ENCODE results near the gene UEVLD.

UEVLD gene

DNA sequence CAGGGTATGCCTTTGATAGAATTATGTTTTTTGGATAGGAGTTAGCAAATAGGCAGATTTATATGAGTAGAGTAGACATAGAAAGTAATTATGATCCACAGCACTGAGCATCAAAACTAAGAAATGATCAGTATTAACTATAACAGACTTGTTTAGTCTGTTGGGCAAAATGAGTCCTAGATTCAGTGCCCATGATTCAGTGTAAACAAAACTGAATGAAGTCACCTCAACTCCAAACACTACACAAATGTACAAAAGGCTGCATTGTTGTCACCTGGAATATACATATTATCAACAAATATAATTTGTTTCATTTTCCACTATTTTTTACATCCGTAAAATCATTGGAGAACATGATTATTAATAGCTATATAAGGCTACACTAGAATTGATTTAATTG lies 6.7 kb downstream of the UEVLD start:
- DNase-seq (ENCODE audit: low read depth), result no peak

DNA sequence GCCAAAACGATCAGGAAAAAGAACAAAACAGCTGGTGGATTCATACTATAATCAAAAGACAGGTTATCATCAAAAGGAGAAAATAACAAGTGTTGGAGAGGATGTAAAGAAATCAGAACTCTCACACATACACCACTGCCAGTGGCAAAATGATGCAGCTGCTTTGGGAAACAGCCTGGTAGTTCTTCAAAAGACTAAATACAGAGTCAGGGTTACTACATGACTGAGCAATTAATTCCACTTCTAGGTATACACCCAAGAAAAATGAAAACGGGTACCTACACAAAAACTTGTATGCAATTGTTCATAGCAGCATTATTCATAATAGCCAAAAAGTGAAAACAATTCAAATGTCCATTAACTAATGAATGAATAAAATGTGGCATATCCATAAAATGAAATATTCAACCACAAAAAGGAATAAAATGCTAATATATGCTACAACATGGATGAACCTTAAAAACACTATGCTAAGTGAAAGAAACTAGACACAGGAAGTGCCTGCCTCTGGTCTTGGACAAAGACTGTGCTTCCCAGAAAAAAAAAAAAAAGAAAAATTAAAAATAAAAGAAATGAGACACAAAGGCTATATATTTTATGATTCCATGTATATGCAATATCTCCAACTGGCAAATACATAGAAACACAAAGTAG lies 8.3 kb downstream of the UEVLD start:
- DNase-seq (ENCODE audit: low read depth), result no peak

- no peak for DNase-seq (ENCODE audit: low read depth)
Observed at GRCh38 chr11:18578975-18579598, 9.4 kb downstream of the UEVLD start.

DNA sequence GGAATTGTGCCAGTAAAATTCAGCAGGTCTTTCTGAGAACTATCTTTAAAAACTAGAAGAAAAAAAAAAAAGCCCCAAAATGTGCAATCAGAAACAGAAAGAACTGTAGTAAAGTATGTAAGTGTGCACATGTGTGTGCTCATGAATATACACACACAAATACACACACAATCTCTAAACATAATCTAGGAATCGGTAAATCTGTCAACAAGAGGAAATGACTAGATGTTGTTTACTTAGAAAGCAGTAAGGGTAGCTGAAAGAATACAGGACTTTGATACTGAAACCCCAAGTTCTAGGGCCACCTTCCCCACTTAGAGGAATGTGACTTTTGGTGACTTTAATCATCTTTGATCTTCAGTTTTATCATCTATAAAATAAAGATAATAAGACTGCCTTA lies 13.2 kb downstream of the UEVLD start:
- no peak for DNase-seq (ENCODE audit: low read depth)

DNA sequence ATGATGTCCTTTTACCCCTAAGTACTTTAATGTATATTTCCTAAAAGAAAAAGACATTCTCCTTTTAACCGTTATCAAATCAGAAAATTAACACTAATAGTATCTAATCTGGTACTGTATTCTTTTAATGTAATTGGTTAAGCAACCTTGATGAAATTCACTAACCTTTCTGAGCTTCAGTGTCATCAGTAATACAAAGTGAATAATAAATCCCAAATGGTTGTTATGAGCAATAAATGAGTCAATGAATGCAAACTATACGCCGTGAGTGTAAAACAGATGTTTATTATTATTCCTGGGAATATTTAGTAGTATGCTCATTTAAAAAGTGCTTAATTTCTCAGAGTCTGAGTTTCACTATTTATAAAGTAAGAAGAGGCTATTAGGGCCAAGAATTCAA lies 21.5 kb downstream of the UEVLD start:
- DNase-seq (ENCODE audit: low read depth), result no peak

DNA sequence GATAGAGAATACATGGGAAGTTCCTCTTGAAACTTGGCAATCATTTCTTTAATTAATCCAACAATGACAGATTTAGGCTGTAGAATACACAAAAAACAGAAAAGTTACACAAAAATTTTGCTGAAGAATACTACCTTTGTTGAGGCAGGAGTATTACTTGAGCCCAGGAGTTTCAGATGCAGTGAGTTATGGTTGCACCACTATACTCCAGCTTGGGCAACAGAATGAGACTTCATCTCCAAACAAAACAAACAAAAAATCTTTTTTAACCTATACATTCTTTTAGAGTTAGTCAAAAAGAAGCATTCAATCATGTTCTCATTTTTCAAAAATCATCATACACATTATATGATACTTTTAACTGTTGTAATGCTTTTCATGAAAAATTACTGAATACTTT lies 22.1 kb downstream of the UEVLD start:
- DNase-seq (ENCODE audit: low read depth), result no peak

GRCh38 chr11:18564149-18564548 lies 24.4 kb downstream of the UEVLD start:
- DNase-seq (ENCODE audit: low read depth), result no peak

GRCh38 chr11:18563090-18563730 lies 25.3 kb downstream of the UEVLD start:
- no peak for DNase-seq (ENCODE audit: low read depth)

- DNase-seq (ENCODE audit: low read depth), result no peak
Observed at GRCh38 chr11:18548001-18548400, 40.5 kb downstream of the UEVLD start.

GRCh38 chr11:18540207-18541009 lies 48.1 kb downstream of the UEVLD start:
- no peak for DNase-seq (ENCODE audit: low read depth)

GRCh38 chr11:18536209-18536608 lies 52.3 kb downstream of the UEVLD start:
- no peak for DNase-seq (ENCODE audit: low read depth)

DNA sequence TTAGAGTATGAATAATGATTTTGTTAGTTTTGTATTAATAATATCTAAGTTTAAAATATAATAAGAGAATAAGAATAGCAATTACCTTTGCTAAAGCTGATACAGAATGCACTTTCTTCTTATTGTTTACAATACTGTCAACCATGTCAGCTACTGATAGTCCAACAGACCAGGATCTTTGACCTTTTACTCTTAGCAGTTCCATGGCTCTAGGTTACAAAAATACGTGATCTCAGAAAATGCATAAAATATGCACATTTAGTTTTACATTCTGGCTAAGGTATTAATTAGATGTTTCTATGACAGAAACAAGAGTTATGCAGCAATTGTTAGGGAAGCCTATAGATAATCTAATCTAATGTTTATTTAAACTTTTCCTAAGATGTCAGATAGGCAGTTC lies 54.3 kb downstream of the UEVLD start:
- DNase-seq (ENCODE audit: low read depth), result no peak

- no peak for DNase-seq (ENCODE audit: low read depth)
Observed at GRCh38 chr11:18533365-18533764, 55.2 kb downstream of the UEVLD start.

GRCh38 chr11:18527512-18527911 lies 61.0 kb downstream of the UEVLD start:
- DNase-seq (ENCODE audit: low read depth), result no peak

- DNase-seq (ENCODE audit: low read depth), result peak; percentile 93
Observed at GRCh38 chr11:18526521-18527296, 61.8 kb downstream of the UEVLD start, which contains the start of gene TSG101. TSS of gene TSG101 (minus strand) at chr11:18526942. CDS start at chr11:18526816, 126 bp downstream.

GRCh38 chr11:18526130-18526520 lies 62.4 kb downstream of the UEVLD start:
- no peak for DNase-seq (ENCODE audit: low read depth)

GRCh38 chr11:18524248-18524647 lies 64.3 kb downstream of the UEVLD start:
- DNase-seq (ENCODE audit: low read depth), result no peak

- no peak for DNase-seq (ENCODE audit: low read depth)
Observed at GRCh38 chr11:18523084-18523483, 65.5 kb downstream of the UEVLD start.

DNA sequence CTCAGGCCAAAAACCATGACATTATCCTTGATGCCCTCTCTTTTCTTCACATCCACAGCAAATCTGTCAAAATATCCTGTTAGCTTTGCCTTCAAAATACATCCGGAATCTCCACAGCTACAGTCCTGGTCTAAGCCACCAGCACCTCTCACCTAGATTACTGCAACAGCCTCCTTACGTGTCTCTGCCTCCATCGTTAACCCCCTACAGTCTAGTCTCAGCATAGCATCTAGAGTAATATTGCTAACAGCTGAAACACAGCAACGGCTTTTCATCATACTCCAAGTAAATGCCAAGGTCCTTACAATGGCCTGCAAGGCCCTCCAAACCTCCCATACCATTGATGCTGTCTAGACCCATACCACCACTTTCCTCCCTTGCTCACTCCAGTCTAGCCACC lies 66.1 kb downstream of the UEVLD start:
- no peak for DNase-seq (ENCODE audit: low read depth)

GRCh38 chr11:18521122-18521521 lies 67.4 kb downstream of the UEVLD start:
- no peak for DNase-seq (ENCODE audit: low read depth)

GRCh38 chr11:18502352-18502751 lies 86.2 kb downstream of the UEVLD start:
- DNase-seq (ENCODE audit: low read depth), result no peak

- DNase-seq (ENCODE audit: low read depth), result no peak
Observed at GRCh38 chr11:18501629-18502028, 86.9 kb downstream of the UEVLD start.

All from activated gamma-delta T cell treated with anti-CD3 and anti-CD28 coated beads, Interleukin-2, amount 50 U/mL, for 16 hours (primary cell).